Mesenchymal stem cell (in vitro differentiated cells and primary cell): Measurements from ENCODE around the gene GALNT16.
A peak's percentile ranks its signal among the peaks of the same experiment; 100 is the strongest.

Experiments used
- DNase-seq: peaks from one replicate; pipeline ENCODE4 v3.0.0-alpha.2; 2013
- H2AFZ ChIP-seq: one replicate; pipeline ENCODE4 v1.6.1; 2013; ENCODE audit warnings: low read depth, mild to moderate bottlenecking, control low read depth, inconsistent platforms, low read length, moderate library complexity
- H2AK5ac ChIP-seq: 2 replicates; pipeline ENCODE4 v1.6.1; 2013; ENCODE audit warnings: low read length, moderate library complexity, mild to moderate bottlenecking, inconsistent platforms; ENCODE audit not compliant: severe bottlenecking
- H2BK120ac ChIP-seq: one replicate; pipeline ENCODE4 v1.6.1; 2013; ENCODE audit warnings: low read depth, mild to moderate bottlenecking, inconsistent platforms, low read length, moderate library complexity
- H2BK12ac ChIP-seq, 2 experiments: one replicate each; pipeline ENCODE4 v1.6.1; 2013; ENCODE audit warnings: inconsistent platforms in 2 of 2, low read length in 2 of 2, mild to moderate bottlenecking in 2 of 2, moderate library complexity in 2 of 2, control low read depth in 1 of 2
- H2BK15ac ChIP-seq: one replicate; pipeline ENCODE4 v1.6.1; 2013; ENCODE audit warnings: mild to moderate bottlenecking, low read depth, inconsistent platforms; ENCODE audit not compliant: poor library complexity, severe bottlenecking
- H2BK5ac ChIP-seq: 2 replicates; pipeline ENCODE4 v1.6.1; 2013; ENCODE audit warnings: low read depth, mild to moderate bottlenecking, low read length, control low read depth, inconsistent platforms; ENCODE audit not compliant: poor library complexity, severe bottlenecking
- H3K14ac ChIP-seq, 2 experiments: one replicate each; pipeline ENCODE4 v1.6.1; 2013; ENCODE audit warnings: inconsistent platforms in 2 of 2, low read length in 2 of 2, control low read depth in 1 of 2, mild to moderate bottlenecking in 1 of 2, moderate library complexity in 1 of 2
- H3K18ac ChIP-seq, 2 experiments: one replicate each; pipeline ENCODE4 v1.6.1; 2013; ENCODE audit warnings: inconsistent platforms in 2 of 2, low read length in 2 of 2, control low read depth in 1 of 2, low read depth in 1 of 2, mild to moderate bottlenecking in 1 of 2
- H3K23ac ChIP-seq, 2 experiments: one replicate each; pipeline ENCODE4 v1.6.1; 2013; ENCODE audit warnings: inconsistent platforms in 2 of 2, low read length in 2 of 2, mild to moderate bottlenecking in 2 of 2, moderate library complexity in 2 of 2, control low read depth in 1 of 2
- H3K27ac ChIP-seq: 2 replicates; pipeline ENCODE4 v1.5.1; 2013; ENCODE audit warnings: mild to moderate bottlenecking, moderate library complexity, low read length, control low read depth, inconsistent platforms; ENCODE audit not compliant: poor library complexity, severe bottlenecking
- H3K27me3 ChIP-seq, 2 experiments: 2 replicates each; pipeline versions ENCODE4 v1.6.1 to v1.7.0; 2013; ENCODE audit warnings: low read length in 2 of 2, mild to moderate bottlenecking in 2 of 2, moderate library complexity in 2 of 2, control low read depth in 1 of 2, inconsistent platforms in 1 of 2; ENCODE audit not compliant: control insufficient read depth in 1 of 2, insufficient read depth in 1 of 2
- H3K36me3 ChIP-seq, 2 experiments: 2 replicates each; pipeline versions ENCODE4 v1.6.1 to v1.7.0; 2013; ENCODE audit warnings: low read length in 2 of 2, control low read depth in 1 of 2, inconsistent platforms in 1 of 2, low read depth in 1 of 2, mild to moderate bottlenecking in 1 of 2; ENCODE audit not compliant: insufficient read depth in 2 of 2, control insufficient read depth in 1 of 2
- H3K4ac ChIP-seq, 2 experiments: one replicate each; pipeline ENCODE4 v1.6.1; 2013; ENCODE audit warnings: inconsistent platforms in 2 of 2, low read length in 2 of 2, mild to moderate bottlenecking in 2 of 2, moderate library complexity in 2 of 2, control low read depth in 1 of 2, low read depth in 1 of 2
- H3K4me1 ChIP-seq: 2 replicates; pipeline ENCODE4 v1.6.1; 2013; ENCODE audit warnings: low read depth, low read length, control low read depth; ENCODE audit not compliant: control insufficient read depth, insufficient read depth
- H3K4me2 ChIP-seq: 2 replicates; pipeline ENCODE4 v1.6.1; 2013; ENCODE audit warnings: low read length, mild to moderate bottlenecking, inconsistent platforms; ENCODE audit not compliant: poor library complexity, severe bottlenecking
- H3K4me3 ChIP-seq, 2 experiments: 2 replicates each; pipeline versions ENCODE4 v1.5.1 to v1.7.0; 2013; ENCODE audit warnings: low read length in 2 of 2, mild to moderate bottlenecking in 2 of 2, control low read depth in 1 of 2, low read depth in 1 of 2; ENCODE audit not compliant: insufficient read depth in 1 of 2
- H3K79me1 ChIP-seq: replicated peaks from 2 replicates; pipeline ENCODE4 v1.6.1; 2013; ENCODE audit warnings: mild to moderate bottlenecking, control low read depth, low read length, inconsistent platforms; ENCODE audit not compliant: poor library complexity, severe bottlenecking
- H3K9ac ChIP-seq: 2 replicates; pipeline ENCODE4 v1.7.0; 2013; ENCODE audit warnings: mild to moderate bottlenecking, low read length, moderate library complexity
- H3K9me3 ChIP-seq: 2 replicates; pipeline ENCODE4 v1.7.0; 2013; ENCODE audit warnings: mild to moderate bottlenecking, low read length; ENCODE audit not compliant: control insufficient read depth
- H4K8ac ChIP-seq: one replicate; pipeline ENCODE4 v1.6.1; 2013; ENCODE audit warnings: inconsistent platforms, mild to moderate bottlenecking, low read length, moderate library complexity
- H4K91ac ChIP-seq: one replicate; pipeline ENCODE4 v1.6.1; 2013; ENCODE audit warnings: mild to moderate bottlenecking, low read length, inconsistent platforms
- WGBS: methylation state at CpG from one replicate; pipeline ENCODE4 v1.1.7; 2013; ENCODE audit warnings: mixed read lengths; 5-methylcytosine and 5-hydroxymethylcytosine counted together

Gene GALNT16

DNA sequence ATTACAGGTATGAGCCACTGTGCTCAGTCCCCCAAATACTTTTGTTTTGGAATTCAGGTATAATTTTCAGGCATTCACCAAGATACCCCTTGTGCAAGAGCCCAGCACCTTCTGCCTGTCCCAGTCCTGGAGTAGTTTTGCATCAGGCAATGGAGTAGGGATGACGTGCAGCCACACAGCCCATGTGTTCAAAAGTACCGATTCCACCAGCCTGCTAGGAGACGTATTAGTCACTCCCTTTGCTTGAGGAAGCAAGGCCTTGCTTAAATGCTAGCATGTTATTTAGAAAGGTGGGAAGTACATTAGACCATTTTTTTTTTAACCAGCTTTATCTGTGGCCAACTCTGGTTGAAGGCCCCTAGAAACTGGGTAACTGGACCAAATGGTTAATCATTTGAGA, 15.0 kb upstream of the GALNT16 start:
- Histone ChIP-seq H2BK15ac (no peak overlapping the region), H3K79me1 (no peaks in the 10 kb centered on the region), H2BK120ac (no peak overlapping the region), H4K91ac (no peak overlapping the region), H2BK5ac (no peak overlapping the region), H2AFZ (no peak overlapping the region), H3K27me3 (no peaks in the 10 kb centered on the region), H3K36me3 (peaks cover 6% of the 10 kb centered on the region in 2 experiments), H3K9ac (no peak overlapping the region), H3K4me3 (no peak overlapping the region), H3K4ac (no peak overlapping the region), H3K27ac (no peak overlapping the region), H3K4me1 (no peaks in the 10 kb centered on the region), H2BK12ac (no peak overlapping the region), H3K18ac (no peak overlapping the region), H3K4me2 (no peak overlapping the region), H3K9me3 (no peaks in the 10 kb centered on the region), H2AK5ac (no peak overlapping the region), H3K14ac (no peak overlapping the region), H3K23ac (no peak overlapping the region), H4K8ac (no peak overlapping the region)
- DNase-seq, result no peak
- WGBS, result 90% methylated on average over 3 of the region's 3 CpGs

DNA sequence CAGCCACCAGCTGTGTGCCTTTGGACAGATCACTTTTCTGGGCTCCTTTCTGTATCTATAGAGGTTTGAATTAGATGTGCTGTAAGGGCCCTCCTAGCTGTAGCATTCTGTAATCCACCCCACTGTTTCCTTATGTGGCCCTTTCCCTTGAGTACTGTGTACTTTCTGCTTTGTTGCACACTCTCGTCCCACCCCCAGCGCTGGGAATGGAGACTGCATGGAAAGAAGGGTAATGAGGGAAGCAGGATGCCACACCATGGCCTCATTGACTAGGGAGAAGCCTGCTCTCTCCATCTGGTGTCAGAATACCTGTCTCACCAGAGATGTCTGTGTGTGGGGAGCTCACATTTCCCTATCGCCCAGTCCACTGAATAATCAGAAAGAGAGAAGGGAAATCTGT, 13.6 kb upstream of the GALNT16 start:
- 98% methylated on average over 3 of the region's 3 CpGs for WGBS
- no peak overlapping the region for H3K4me2 ChIP-seq
- H2AFZ ChIP-seq, result no peak overlapping the region
- no peak overlapping the region for H3K27ac ChIP-seq
- H3K79me1 ChIP-seq, result no peaks in the 10 kb centered on the region
- H2BK15ac ChIP-seq, result no peak overlapping the region
- no peak overlapping the region for H2BK5ac ChIP-seq
- no peak overlapping the region for H3K23ac ChIP-seq
- no peaks in the 10 kb centered on the region for H3K36me3 ChIP-seq
- no peak overlapping the region for H3K14ac ChIP-seq
- no peak overlapping the region for H3K4me3 ChIP-seq
- H3K9me3 ChIP-seq, result no peaks in the 10 kb centered on the region
- H2AK5ac ChIP-seq, result no peak overlapping the region
- H4K91ac ChIP-seq, result no peak overlapping the region
- no peak overlapping the region for H2BK12ac ChIP-seq
- H2BK120ac ChIP-seq, result no peak overlapping the region
- no peak overlapping the region for H3K18ac ChIP-seq
- no peak for DNase-seq
- H3K4ac ChIP-seq, result no peak overlapping the region
- no peak overlapping the region for H3K9ac ChIP-seq
- H4K8ac ChIP-seq, result no peak overlapping the region
- peaks cover 0 to 4% of the 10 kb centered on the region in 2 experiments for H3K27me3 ChIP-seq
- no peaks in the 10 kb centered on the region for H3K4me1 ChIP-seq

DNA sequence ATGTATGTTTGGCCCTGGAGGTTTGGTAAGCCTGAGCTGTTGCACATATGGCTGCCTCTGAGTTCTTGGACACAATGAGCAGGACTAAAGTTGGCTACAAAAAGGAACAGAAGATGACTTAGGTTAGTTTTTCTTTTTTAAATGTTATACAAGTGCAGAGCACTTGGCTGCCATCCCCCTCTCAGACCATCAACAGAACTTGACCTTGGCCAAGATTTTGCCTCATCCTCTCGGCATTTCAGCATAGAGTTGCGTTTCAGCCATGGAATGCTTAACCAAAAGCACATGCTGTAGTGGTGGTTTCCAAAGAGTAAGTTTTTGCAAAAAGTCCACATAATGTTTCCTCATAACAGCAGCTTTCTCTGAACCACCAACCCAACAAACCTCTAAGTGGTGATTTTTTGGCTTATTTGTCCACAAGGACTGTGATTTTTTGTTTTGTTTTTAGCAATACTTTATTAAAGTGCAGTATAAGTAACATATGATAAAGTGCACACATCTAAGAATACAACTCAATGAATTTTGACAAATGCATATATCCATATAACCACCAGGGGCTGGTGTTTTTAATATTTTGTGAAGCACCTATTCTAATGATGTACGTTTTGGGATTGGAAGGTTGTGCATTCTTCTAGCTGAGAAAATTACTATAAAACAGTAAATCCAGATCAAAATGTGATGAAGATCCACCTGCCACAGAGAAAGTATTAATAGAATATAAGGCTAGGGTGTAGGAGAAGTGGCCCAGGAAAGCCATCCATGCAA, 12.1 kb upstream of the GALNT16 start:
- H2BK12ac ChIP-seq, result no peak overlapping the region
- no peaks in the 10 kb centered on the region for H3K79me1 ChIP-seq
- no CpG with 5 or more reads among the region's 3 CpGs for WGBS
- peaks cover 0 to 4% of the 10 kb centered on the region in 2 experiments for H3K27me3 ChIP-seq
- no peak overlapping the region for H4K8ac ChIP-seq
- no peak overlapping the region for H2AFZ ChIP-seq
- no peak overlapping the region for H3K23ac ChIP-seq
- H3K36me3 ChIP-seq, result no peaks in the 10 kb centered on the region
- no peaks in the 10 kb centered on the region for H3K4me1 ChIP-seq
- no peak overlapping the region for H3K4me2 ChIP-seq
- no peak overlapping the region for H2BK5ac ChIP-seq
- H4K91ac ChIP-seq, result no peak overlapping the region
- H2BK120ac ChIP-seq, result no peak overlapping the region
- peak overlapping the region in 1 of 2 experiments; percentile 4 for H3K4me3 ChIP-seq
- no peaks in the 10 kb centered on the region for H3K9me3 ChIP-seq
- no peak overlapping the region for H3K18ac ChIP-seq
- no peak overlapping the region for H3K14ac ChIP-seq
- H3K27ac ChIP-seq, result no peak overlapping the region
- peak overlapping the region; percentile 73 for H3K9ac ChIP-seq
- H2AK5ac ChIP-seq, result no peak overlapping the region
- H3K4ac ChIP-seq, result no peak overlapping the region
- no peak overlapping the region for H2BK15ac ChIP-seq
- DNase-seq, result no peak

DNA sequence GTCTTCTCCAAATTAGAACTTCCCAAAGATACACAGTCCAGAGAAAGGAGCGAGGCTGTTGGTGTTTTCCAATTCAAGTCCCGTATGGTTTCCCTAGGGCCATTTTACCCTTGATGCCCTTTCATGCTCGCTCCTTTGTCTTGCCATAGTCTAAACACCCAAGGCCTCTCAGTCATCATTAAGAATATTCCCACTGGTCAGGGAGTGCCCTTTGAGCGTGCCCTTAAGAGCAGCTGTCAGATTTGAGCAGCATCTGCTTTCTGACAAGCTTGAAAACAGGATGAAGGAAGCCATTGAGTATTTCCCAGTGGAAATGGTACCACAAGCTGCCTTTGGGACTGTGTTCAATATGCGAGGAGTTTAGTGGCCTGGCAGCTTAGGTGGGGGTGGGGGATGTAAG, 10.4 kb upstream of the GALNT16 start:
- Histone ChIP-seq H2AFZ (no peak overlapping the region), H2AK5ac (no peak overlapping the region), H3K79me1 (no peaks in the 10 kb centered on the region), H4K8ac (no peak overlapping the region), H3K18ac (no peak overlapping the region), H2BK12ac (no peak overlapping the region), H3K23ac (no peak overlapping the region), H2BK5ac (no peak overlapping the region), H3K14ac (no peak overlapping the region), H3K27me3 (peaks cover 0 to 18% of the 10 kb centered on the region in 2 experiments), H3K4me3 (no peak overlapping the region), H4K91ac (no peak overlapping the region), H2BK120ac (no peak overlapping the region), H3K36me3 (no peaks in the 10 kb centered on the region), H3K4me1 (no peaks in the 10 kb centered on the region), H3K4me2 (no peak overlapping the region), H3K9me3 (no peaks in the 10 kb centered on the region), H3K9ac (no peak overlapping the region), H3K27ac (no peak overlapping the region), H2BK15ac (no peak overlapping the region), H3K4ac (no peak overlapping the region)
- WGBS, result 95% methylated on average over 5 of the region's 5 CpGs
- DNase-seq, result no peak
